Endothelial cell of umbilical vein (primary cell): Measurements from ENCODE around the gene HPS3. TPM values are rescaled to one million over a fixed set of nuclear protein-coding genes. Genes with fewer than 3 reads are reported as not detected.
"Not testable (repeated sequence)": the region's sequence is repeated elsewhere in the genome, so short reads cannot be mapped to it uniquely, and the experiment has no call there.

Experiments
- BruUV-seq: library from RNA; stranded (reverse); fragments of 400-500 nt; replicated peaks from 2 replicates; lab custom pipeline; 2021; lab: Mats Ljungman, UMichigan
- CTCF ChIA-PET: fragments of 300-600, 350-600 bp; sonication (Branson Sonifier 250); formaldehyde crosslinking; loops from one replicate; lab custom pipeline; 2021; ENCODE audit warnings: antibody characterized with exemption, inconsistent platforms; lab: Charles Lee
- POLR2A ChIA-PET: fragments of 300-600, 350-600 bp; sonication (Branson Sonifier 250); formaldehyde crosslinking; loops from one replicate; lab custom pipeline; 2021; ENCODE audit warnings: antibody characterized with exemption, inconsistent platforms; lab: Charles Lee
- DNase-seq: peaks from one replicate; pipeline ENCODE4 v3.0.0-alpha.2; 2011; ENCODE audit warnings: low read depth, low spot score
- FAIRE-seq: peaks from 2 replicates; lab custom pipeline; 2011; peaks lifted over from hg19 to GRCh38; lab: Jason Lieb, UNC
- H2AFZ ChIP-seq: 2 replicates; pipeline ENCODE4 v1.6.0; 2012; ENCODE audit warnings: low read depth, low read length, control low read depth, inconsistent platforms
- H3K27ac ChIP-seq: 2 replicates; pipeline ENCODE4 v1.5.1; 2011; ENCODE audit warnings: low read depth, mild to moderate bottlenecking, control low read depth, low read length, moderate library complexity; ENCODE audit not compliant: insufficient read depth
- H3K27me3 ChIP-seq, 2 experiments: 2 replicates each; pipeline versions ENCODE4 v1.6.0 to v1.6.1; 2011; ENCODE audit warnings: low read length in 2 of 2, mixed read lengths in 1 of 2; ENCODE audit not compliant: control insufficient read depth in 2 of 2, insufficient read depth in 2 of 2
- H3K36me3 ChIP-seq, 2 experiments: 2 replicates in 1 of 2; 3 replicates in 1 of 2; pipeline ENCODE4 v1.5.1; 2011; ENCODE audit warnings: low read length in 2 of 2, mild to moderate bottlenecking in 1 of 2, moderate library complexity in 1 of 2; ENCODE audit not compliant: control insufficient read depth in 2 of 2, insufficient read depth in 2 of 2; ENCODE audit errors: extremely low read depth in 1 of 2
- H3K4me1 ChIP-seq: 3 replicates; pipeline ENCODE4 v1.5.1; 2011; ENCODE audit warnings: mild to moderate bottlenecking, low read length; ENCODE audit not compliant: control insufficient read depth, insufficient read depth; ENCODE audit errors: extremely low read depth
- H3K4me2 ChIP-seq: 2 replicates; pipeline ENCODE4 v1.6.1; 2011; ENCODE audit warnings: low read length, control low read depth, mixed read lengths; ENCODE audit not compliant: insufficient read depth
- H3K4me3 ChIP-seq, 3 experiments: fragments of 200-600 bp in 1 of 3; sonication (generic), shearing (Covaris generic) in 1 of 3; replicated peaks in 1 of 3; 2 replicates each; pipeline ENCODE4 v1.5.1; 2011 to 2016; ENCODE audit warnings: control low read depth in 3 of 3, low read length in 3 of 3, mild to moderate bottlenecking in 2 of 3, inconsistent platforms in 1 of 3, low read depth in 1 of 3, moderate library complexity in 1 of 3; ENCODE audit not compliant: insufficient read depth in 1 of 3
- H3K79me2 ChIP-seq: 2 replicates; pipeline ENCODE4 v1.6.0; 2012; ENCODE audit warnings: low read length, inconsistent platforms; ENCODE audit not compliant: control insufficient read depth, insufficient read depth
- H3K9ac ChIP-seq: replicated peaks from 2 replicates; pipeline ENCODE3; 2011; ENCODE audit warnings: low read length, control low read depth; ENCODE audit not compliant: insufficient read depth; ENCODE audit errors: extremely low read depth
- H3K9me1 ChIP-seq: replicated peaks from 3 replicates; pipeline ENCODE4 v1.6.0; 2011; ENCODE audit warnings: mild to moderate bottlenecking, low read length; ENCODE audit not compliant: control insufficient read depth, insufficient read depth; ENCODE audit errors: extremely low read depth
- H3K9me3 ChIP-seq: replicated peaks from 2 replicates; pipeline ENCODE4 v1.5.1; 2012; ENCODE audit warnings: low read length, inconsistent platforms; ENCODE audit not compliant: control insufficient read depth, insufficient read depth
- H4K20me1 ChIP-seq: replicated peaks from 2 replicates; pipeline ENCODE3; 2011; ENCODE audit warnings: mild to moderate bottlenecking, low read length; ENCODE audit not compliant: control insufficient read depth, insufficient read depth; ENCODE audit errors: extremely low read depth
- EZH2 ChIP-seq: IDR thresholded peaks from 2 replicates; pipeline ENCODE4 v1.6.1; 2012; ENCODE audit warnings: borderline replicate concordance, low read depth, mild to moderate bottlenecking, moderate library complexity, low read length, inconsistent platforms; ENCODE audit not compliant: severe bottlenecking
- FOS ChIP-seq: IDR thresholded peaks from 2 replicates; pipeline ENCODE4 v1.6.1; 2011; ENCODE audit warnings: mild to moderate bottlenecking, low read length, moderate library complexity, borderline replicate concordance; ENCODE audit not compliant: insufficient read depth
- GATA2 ChIP-seq: IDR thresholded peaks from 2 replicates; pipeline ENCODE4 v1.7.0; 2011; ENCODE audit warnings: low read depth, mild to moderate bottlenecking, moderate library complexity, mixed read lengths, low read length; ENCODE audit not compliant: insufficient read length, insufficient read depth
- JUN ChIP-seq: IDR thresholded peaks from 2 replicates; pipeline ENCODE4 v1.6.1; 2011; ENCODE audit warnings: borderline replicate concordance, low read depth; ENCODE audit not compliant: insufficient read length, insufficient read depth
- MYC ChIP-seq: IDR thresholded peaks from one replicate; pipeline ENCODE4 v1.6.1; 2011; ENCODE audit warnings: mild to moderate bottlenecking, low read depth, low read length
- POLR2A ChIP-seq: IDR thresholded peaks from 2 replicates; pipeline ENCODE4 v1.6.1; 2012; ENCODE audit warnings: low read depth, mild to moderate bottlenecking, control low read depth, low read length
- POLR2AphosphoS5 ChIP-seq: IDR thresholded peaks from 2 replicates; pipeline ENCODE4 v1.6.1; 2012; ENCODE audit warnings: low read depth, mild to moderate bottlenecking, control low read depth, low read length, moderate library complexity; ENCODE audit not compliant: insufficient read depth
- dilution Hi-C: fragments of 300-500 bp; cut with MboI; formaldehyde crosslinking; loops from one replicate; pipeline ENCODE4 v1.15.0; 2019; ENCODE audit warnings: low sequenced_read_pairs; ENCODE audit not compliant: extremely low pct_ligation_motif_present
- intact Hi-C: fragments of 100-400 bp; cut with micrococcal nuclease; formaldehyde crosslinking; loops from one replicate; pipeline ENCODE4 v1.10.0; 2022
- polyA plus RNA-seq, 4 experiments: library from polyadenylated mRNA; depleted of rRNA in 3 of 4; stranded (reverse) in 3 of 4; unstranded in 1 of 4; fragments of >200 nt; gene quantifications; 2 replicates each; pipeline versions ENCODE4 v1.2.1 to v1.2.3, GENCODE V29; 2011 to 2012; ENCODE audit warnings: missing spikeins in 1 of 4
- total RNA-seq: library from RNA; stranded (reverse); gene quantifications from 2 replicates; pipeline ENCODE4 v1.2.3, GENCODE V29; 2021
- TF ChIP-seq, protein P1 (sequence below): IDR thresholded peaks from 2 replicates; pipeline ENCODE4 v1.6.1; 2011; ENCODE audit not compliant: insufficient read depth, insufficient read length
- TF ChIP-seq, protein P2 (sequence below), 2 donors: IDR thresholded peaks; 1 replicate in 1 of 2; 2 replicates in 1 of 2; pipeline ENCODE4 v1.5.1; 2011; ENCODE audit warnings: low read length in 2 of 2, mild to moderate bottlenecking in 2 of 2, moderate library complexity in 2 of 2, control low read depth in 1 of 2, inconsistent platforms in 1 of 2, low read depth in 1 of 2; ENCODE audit not compliant: insufficient read depth in 1 of 2; ENCODE audit errors: extremely low read depth in 1 of 2

The HPS3 gene
- total and polyA plus RNA-seq, 2 donors (not counting 3 experiments of a cell fraction or from before 2014, with no cell fraction given) = 8.8 to 16.1 TPM

DNA sequence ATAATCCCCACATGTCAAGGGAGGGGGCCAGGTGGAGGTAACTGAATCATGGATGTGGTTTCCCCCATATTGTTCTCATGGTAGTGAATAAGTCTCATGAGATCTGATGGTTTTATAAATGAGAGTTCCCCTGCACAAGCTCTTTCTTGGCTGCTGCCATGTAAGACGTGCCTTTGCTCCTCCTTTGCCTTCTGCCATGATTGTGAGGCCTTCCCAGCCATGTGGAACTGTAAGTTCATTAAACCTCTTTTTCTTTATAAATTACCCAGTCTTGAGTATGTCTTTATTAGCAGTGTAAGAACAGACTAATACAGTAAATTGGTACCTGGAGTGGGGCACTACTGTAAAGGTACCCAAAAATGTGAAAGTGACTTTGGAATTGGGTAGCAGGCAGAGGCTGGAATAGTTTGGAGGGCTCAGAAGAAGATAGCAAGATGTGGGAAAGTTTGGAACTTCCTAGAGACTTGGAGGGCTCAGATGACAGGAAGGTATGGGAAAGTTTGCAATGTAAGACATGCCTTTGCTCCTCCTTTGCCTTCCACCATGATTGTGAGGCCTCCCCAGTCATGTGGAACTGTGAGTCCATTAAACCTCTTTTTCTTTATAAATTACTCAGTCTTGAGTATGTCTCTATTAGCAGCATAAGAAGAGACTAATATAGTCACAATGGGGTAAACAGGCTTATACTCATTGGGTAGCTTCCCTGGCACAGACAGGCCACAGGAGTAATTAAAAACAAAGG, 90.1 kb downstream of the HPS3 start:
- DNase-seq, intact Hi-C loops: not testable (repeated sequence)

DNA sequence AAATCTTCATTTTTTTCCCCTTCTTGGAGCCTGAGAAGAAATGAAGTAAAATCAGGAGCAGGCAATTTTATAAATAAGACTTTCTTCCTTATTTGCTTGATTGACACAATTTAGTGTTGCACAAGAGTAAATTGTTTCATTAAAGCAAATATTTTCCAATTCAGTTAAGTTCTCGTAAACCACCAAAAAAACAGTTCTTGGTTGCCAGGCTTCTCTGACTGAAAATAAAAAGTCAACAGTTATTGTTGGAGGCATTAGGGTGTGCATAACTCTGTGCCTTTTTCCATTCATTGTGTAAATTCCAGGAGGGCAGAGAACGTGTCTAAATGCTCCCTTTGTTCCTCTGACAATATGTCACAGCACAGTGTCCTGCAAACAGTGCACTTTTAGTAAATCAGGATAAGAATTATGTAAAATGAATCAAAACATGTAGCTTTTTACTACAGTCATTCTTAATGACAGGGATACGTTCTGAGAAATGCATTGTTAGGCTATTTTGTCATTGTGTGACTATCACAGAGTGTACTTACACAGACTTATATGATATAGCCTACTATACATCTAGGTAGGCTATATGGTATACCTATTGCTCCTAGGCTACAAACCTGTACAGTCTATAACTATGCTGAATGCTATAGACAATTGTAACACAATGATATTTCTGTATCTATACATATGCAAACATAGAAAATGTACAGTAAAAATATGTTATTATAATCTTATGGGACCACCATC, 92.5 kb downstream of the HPS3 start, which contains the start of gene CP:
Gene CP (minus strand): TSS at position 47 of the 735 bp plus-strand sequence. CDS start 37 bp downstream, at position 10.
- H3K4me3 ChIP-seq = no peak within 1 kb of the TSS
- DNase-seq (no peak), FAIRE-seq (no peak)
- no peaks in the 10 kb centered on the region for H3K9me3 ChIP-seq
- no peak within 1 kb of the TSS for H3K9ac ChIP-seq
- H4K20me1 ChIP-seq = no peaks in the 10 kb centered on the region
- H2AFZ ChIP-seq = no peak within 1 kb of the TSS
- no peaks in the 10 kb centered on the region for H3K36me3 ChIP-seq
- ChIA-PET POLR2A (no interaction called here), CTCF (no interaction called here)
- dilution Hi-C loops (no loop called here), intact Hi-C loops (no loop called here)
- no TSS peak for BruUV-seq
- no peaks in the 10 kb centered on the region for H3K27me3 ChIP-seq
- peaks cover 18% of the 10 kb centered on the region for H3K4me1 ChIP-seq
- no peak within 1 kb of the TSS for H3K4me2 ChIP-seq
- no peaks in the 10 kb centered on the region for H3K9me1 ChIP-seq
- H3K79me2 ChIP-seq = no peaks in the 10 kb centered on the region
- no peak within 1 kb of the TSS for H3K27ac ChIP-seq
- TF ChIP-seq FOS = no peak
- TF ChIP-seq POLR2AphosphoS5 = no peak
- TF ChIP-seq, protein P1, sequence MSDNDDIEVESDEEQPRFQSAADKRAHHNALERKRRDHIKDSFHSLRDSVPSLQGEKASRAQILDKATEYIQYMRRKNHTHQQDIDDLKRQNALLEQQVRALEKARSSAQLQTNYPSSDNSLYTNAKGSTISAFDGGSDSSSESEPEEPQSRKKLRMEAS = no peak
- no peak for TF ChIP-seq POLR2A
- TF ChIP-seq GATA2 = no peak
- TF ChIP-seq JUN = no peak
- no peak for TF ChIP-seq EZH2
- no peak for TF ChIP-seq MYC
- TF ChIP-seq, protein P2, sequence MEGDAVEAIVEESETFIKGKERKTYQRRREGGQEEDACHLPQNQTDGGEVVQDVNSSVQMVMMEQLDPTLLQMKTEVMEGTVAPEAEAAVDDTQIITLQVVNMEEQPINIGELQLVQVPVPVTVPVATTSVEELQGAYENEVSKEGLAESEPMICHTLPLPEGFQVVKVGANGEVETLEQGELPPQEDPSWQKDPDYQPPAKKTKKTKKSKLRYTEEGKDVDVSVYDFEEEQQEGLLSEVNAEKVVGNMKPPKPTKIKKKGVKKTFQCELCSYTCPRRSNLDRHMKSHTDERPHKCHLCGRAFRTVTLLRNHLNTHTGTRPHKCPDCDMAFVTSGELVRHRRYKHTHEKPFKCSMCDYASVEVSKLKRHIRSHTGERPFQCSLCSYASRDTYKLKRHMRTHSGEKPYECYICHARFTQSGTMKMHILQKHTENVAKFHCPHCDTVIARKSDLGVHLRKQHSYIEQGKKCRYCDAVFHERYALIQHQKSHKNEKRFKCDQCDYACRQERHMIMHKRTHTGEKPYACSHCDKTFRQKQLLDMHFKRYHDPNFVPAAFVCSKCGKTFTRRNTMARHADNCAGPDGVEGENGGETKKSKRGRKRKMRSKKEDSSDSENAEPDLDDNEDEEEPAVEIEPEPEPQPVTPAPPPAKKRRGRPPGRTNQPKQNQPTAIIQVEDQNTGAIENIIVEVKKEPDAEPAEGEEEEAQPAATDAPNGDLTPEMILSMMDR (IDR thresholded peaks at IDR 0.05; ENCODE audit: extremely low read depth in 1 of 2, insufficient read depth in 1 of 2, low read depth in 1 of 2, low read length in 2 of 2) = no peak

More for the DNA sequence above, 90.1 kb downstream of the HPS3 start:
- H3K9me1 ChIP-seq, H2AFZ ChIP-seq, H3K4me2 ChIP-seq, H3K27ac ChIP-seq, H3K9ac ChIP-seq, H3K79me2 ChIP-seq, POLR2A ChIA-PET, H3K9me3 ChIP-seq, H3K4me3 ChIP-seq, H3K36me3 ChIP-seq, CTCF ChIA-PET, H4K20me1 ChIP-seq, BruUV-seq, dilution Hi-C loops, H3K27me3 ChIP-seq, FAIRE-seq: not testable (repeated sequence)
- H3K4me1 ChIP-seq = peaks cover 17% of the 10 kb centered on the region
